Measurements from ENCODE around the gene HAPSTR1. TPM values are rescaled to one million over a fixed set of nuclear protein-coding genes. Genes with fewer than 3 reads are reported as not detected.

The HAPSTR1 gene
- total and polyA plus RNA-seq, 7 donors: 15.1 to 80.0 (median 54.5) TPM

DNA sequence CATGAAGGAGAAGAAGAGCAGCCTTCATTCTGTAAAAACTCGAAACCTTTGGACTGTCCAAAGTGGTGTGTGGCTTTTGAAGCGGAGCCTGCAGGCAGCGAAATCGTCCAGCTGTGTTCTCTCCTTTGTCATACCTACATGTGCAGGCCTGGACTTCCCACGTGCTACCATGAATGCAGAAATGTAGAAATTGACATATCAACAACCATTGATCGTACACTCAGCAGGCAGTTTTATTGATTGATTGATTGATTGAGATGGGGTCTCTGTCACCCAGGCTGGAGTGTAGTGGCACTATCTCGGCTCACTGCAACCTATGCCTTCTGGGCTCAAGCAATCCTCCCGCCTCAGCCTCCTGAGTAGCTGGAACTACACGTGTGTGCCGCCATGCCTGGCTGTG, 2.6 kb upstream of the HAPSTR1 start:
- Histone ChIP-seq H3K27me3 (ENCODE audit: insufficient read depth in 3 of 3, low read length in 2 of 3) (no peaks in the 10 kb centered on the region), H3K36me3 (ENCODE audit: insufficient read depth in 1 of 2, low read depth in 1 of 2) (no peaks in the 10 kb centered on the region), H3K4me3 (no peak overlapping the region), H3K27ac (no peak overlapping the region), H3K4me1 (peaks cover 11% of the 10 kb centered on the region), H3K9me3 (no peaks in the 10 kb centered on the region)
- 86 to 93% (median 88%) methylated on average over 10 of the region's 10 CpGs for WGBS, 3 donors
- intact Hi-C loops (cut with DNase I): loop anchor here in 1 of 2 donors (2.0 kb wide), 1 partner anchor 128 kb away; no protein-coding TSS in a partner anchor
- DNase-seq (no peak), ATAC-seq (no peak)
- TF ChIP-seq, protein P1, sequence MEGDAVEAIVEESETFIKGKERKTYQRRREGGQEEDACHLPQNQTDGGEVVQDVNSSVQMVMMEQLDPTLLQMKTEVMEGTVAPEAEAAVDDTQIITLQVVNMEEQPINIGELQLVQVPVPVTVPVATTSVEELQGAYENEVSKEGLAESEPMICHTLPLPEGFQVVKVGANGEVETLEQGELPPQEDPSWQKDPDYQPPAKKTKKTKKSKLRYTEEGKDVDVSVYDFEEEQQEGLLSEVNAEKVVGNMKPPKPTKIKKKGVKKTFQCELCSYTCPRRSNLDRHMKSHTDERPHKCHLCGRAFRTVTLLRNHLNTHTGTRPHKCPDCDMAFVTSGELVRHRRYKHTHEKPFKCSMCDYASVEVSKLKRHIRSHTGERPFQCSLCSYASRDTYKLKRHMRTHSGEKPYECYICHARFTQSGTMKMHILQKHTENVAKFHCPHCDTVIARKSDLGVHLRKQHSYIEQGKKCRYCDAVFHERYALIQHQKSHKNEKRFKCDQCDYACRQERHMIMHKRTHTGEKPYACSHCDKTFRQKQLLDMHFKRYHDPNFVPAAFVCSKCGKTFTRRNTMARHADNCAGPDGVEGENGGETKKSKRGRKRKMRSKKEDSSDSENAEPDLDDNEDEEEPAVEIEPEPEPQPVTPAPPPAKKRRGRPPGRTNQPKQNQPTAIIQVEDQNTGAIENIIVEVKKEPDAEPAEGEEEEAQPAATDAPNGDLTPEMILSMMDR (IDR thresholded peaks at IDR 0.05): no peak

DNA sequence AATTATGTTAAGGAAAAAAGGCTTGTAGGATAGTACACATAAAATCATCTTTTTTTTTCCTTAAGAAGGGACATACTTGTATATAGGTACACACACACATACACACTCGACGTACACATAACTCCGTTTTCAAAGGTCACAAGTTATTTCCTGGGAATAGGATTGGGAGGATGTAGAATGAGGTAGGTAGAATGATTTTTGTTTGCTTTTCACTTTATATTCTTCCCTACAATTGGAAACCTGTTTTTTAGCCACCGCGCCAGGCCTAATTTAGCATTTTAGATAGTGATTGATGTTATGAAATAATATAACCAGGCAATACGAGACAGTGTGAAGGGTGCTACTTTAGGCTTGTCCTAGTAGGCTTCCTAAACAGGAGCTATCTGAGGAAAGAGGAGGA, 1.8 kb upstream of the HAPSTR1 start:
- ATAC-seq: no peak
- H3K4me3 ChIP-seq: peak overlapping the region; percentile 59
- H3K27me3 ChIP-seq (ENCODE audit: insufficient read depth in 3 of 3, low read length in 2 of 3): no peaks in the 10 kb centered on the region
- 61 to 82% (median 65%) methylated on average over 6 of the region's 6 CpGs for WGBS, 3 donors
- peak overlapping the region; percentile 77 for H3K27ac ChIP-seq
- TF ChIP-seq, protein P1 (IDR thresholded peaks at IDR 0.05): no peak
- intact Hi-C loops (cut with DNase I): loop anchor here in 1 of 2 donors (2.0 to 10.0 kb wide), 3 partner anchors 37 to 205 kb away; partner anchors contain the start of gene LITAFD
- H3K9me3 ChIP-seq: no peaks in the 10 kb centered on the region
- DNase-seq: no peak
- peaks cover 0 to 3% of the 10 kb centered on the region in 2 donors for H3K36me3 ChIP-seq (ENCODE audit: insufficient read depth in 1 of 2, low read depth in 1 of 2)
- H3K4me1 ChIP-seq: peaks cover 19% of the 10 kb centered on the region

DNA sequence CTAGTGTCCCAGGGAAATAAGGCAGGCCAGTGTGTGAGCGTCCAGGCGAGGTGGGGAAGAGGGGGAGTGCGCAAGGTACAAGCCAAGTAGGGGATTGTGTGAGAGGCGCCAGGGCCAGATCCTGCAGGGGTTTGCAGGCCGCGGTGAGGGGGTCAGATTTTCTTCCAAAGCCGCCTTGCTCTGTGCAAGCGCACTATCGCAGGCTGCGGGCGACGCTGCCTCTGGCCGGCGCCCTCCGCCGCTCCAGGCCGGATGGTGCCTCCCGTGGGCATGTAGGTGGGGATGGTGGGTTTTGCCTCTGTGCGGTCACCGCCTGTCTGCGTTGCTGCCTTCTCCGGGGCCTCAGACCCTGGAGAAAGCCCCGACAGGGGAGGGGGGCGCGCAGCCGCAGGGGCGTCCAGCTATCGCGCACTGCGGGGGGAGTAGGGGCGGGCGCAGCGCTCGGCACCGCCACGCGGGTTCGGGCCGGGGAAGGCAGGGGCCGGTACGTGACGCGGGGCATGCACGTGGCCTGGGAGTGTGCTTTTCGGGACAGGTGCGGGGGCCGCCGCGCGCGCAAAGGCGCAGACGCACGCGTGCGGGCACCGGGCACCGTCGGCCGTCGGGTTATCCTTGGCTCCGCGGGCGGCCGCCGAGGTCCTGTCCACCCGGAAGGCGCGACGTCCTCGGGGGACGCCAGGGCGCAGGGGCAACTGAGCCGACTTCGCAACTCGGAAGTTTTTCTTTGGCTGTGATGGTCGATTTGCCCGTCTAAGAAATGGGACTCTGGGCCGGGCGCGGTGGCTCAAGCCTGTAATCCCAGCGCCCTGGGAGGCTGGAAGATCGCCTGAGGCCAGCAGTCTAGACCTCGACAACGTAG, 1.1 kb upstream of the HAPSTR1 start:
- DNase-seq (peak; percentile 57 to 78), ATAC-seq (peak; percentile 14 to 35 (median 23))
- intact Hi-C loops (cut with DNase I): loop anchor here in 1 of 2 donors (5.0 to 10.0 kb wide), 2 partner anchors 38 to 206 kb away; partner anchors contain the start of gene LITAFD
- H3K4me1 ChIP-seq: peaks cover 26% of the 10 kb centered on the region
- peaks cover 0 to 3% of the 10 kb centered on the region in 2 donors for H3K36me3 ChIP-seq (ENCODE audit: insufficient read depth in 1 of 2, low read depth in 1 of 2)
- no peaks in the 10 kb centered on the region for H3K9me3 ChIP-seq
- WGBS, 3 donors: 4 to 6% (median 4%) methylated on average over 61 to 85 of the region's 85 CpGs
- peak overlapping the region; percentile 59 for H3K4me3 ChIP-seq
- H3K27me3 ChIP-seq (ENCODE audit: insufficient read depth in 3 of 3, low read length in 2 of 3): no peaks in the 10 kb centered on the region
- H3K27ac ChIP-seq: peak overlapping the region; percentile 77
- TF ChIP-seq, protein P1 (IDR thresholded peaks at IDR 0.05): no peak

DNA sequence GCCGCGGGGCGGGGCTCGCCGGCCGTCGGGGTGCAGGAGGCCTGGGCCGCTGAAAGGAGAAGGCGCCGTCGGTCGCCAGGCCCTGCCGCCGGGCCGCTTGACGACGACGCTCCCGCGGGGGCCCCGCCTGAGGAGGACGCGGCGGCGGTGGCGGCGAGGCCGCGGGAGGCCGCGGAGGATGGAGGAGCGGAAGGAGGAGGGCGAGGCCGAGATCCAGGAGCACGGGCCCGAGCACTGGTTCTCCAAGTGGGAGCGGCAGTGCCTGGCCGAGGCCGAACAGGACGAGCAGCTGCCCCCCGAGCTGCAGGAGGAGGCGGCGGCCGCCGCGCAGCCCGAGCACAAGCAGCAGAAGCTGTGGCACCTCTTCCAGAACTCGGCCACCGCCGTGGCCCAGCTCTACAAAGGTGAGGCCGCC, 430 bp downstream of the HAPSTR1 start:
- 0% methylated on average over 11 to 51 of the region's 51 CpGs for WGBS, 3 donors
- DNase-seq (peak; percentile 48 to 76), ATAC-seq (peak in 2 of 4 donors; percentile 4 to 17)
- TF ChIP-seq, protein P1 (IDR thresholded peaks at IDR 0.05): no peak
- Histone ChIP-seq H3K36me3 (ENCODE audit: insufficient read depth in 1 of 2, low read depth in 1 of 2) (peaks cover 2 to 12% of the 10 kb centered on the region in 2 donors), H3K4me3 (peak overlapping the region; percentile 89), H3K9me3 (no peaks in the 10 kb centered on the region), H3K27ac (peak overlapping the region; percentile 99), H3K4me1 (peaks cover 39% of the 10 kb centered on the region), H3K27me3 (ENCODE audit: insufficient read depth in 3 of 3, low read length in 2 of 3) (no peaks in the 10 kb centered on the region)
- intact Hi-C loops (cut with DNase I): loop anchor here in 1 of 2 donors (5.0 to 10.0 kb wide), 2 partner anchors 40 to 207 kb away; partner anchors contain the start of gene LITAFD

Data from psoas muscle (tissue), 8 donors.